Activated CD4-positive, CD25-positive, alpha-beta regulatory T cell (primary cell): ENCODE results near the gene C3.

Experiments
- DNase-seq, 4 experiments: peaks; one replicate each; lab custom pipeline; 2025; lab: John Stamatoyannopoulos, UW

Gene C3

GRCh38 chr19:6744381-6745301, 24.2 kb upstream of the C3 start:
- no peak for DNase-seq

GRCh38 chr19:6743714-6744380, 23.4 kb upstream of the C3 start:
- DNase-seq = no peak

- no peak for DNase-seq
Observed at GRCh38 chr19:6743066-6743465, 22.6 kb upstream of the C3 start.

- DNase-seq = no peak
Observed at GRCh38 chr19:6740589-6741343, 20.3 kb upstream of the C3 start.

- DNase-seq = no peak
Observed at GRCh38 chr19:6739883-6740588, 19.6 kb upstream of the C3 start.

- DNase-seq = peak; percentile 64 to 71 (median 68)
Observed at GRCh38 chr19:6739390-6739882, 19.0 kb upstream of the C3 start, which contains the start of gene TRIP10. Gene TRIP10, plus strand, starts transcription at chr19:6739680. Its CDS starts 82 bp downstream, at chr19:6739762.

GRCh38 chr19:6738787-6739389, 18.4 kb upstream of the C3 start:
- no peak for DNase-seq

GRCh38 chr19:6737873-6738786, 17.7 kb upstream of the C3 start:
- DNase-seq = peak; percentile 27 to 60 (median 49)

- DNase-seq = peak; percentile 95 to 99 (median 98)
Observed at GRCh38 chr19:6737284-6737872, 16.9 kb upstream of the C3 start, which contains the start of gene GPR108. Gene GPR108, minus strand, starts transcription at chr19:6737580. Its CDS starts 4 bp downstream, at chr19:6737576.

- DNase-seq = no peak
Observed at GRCh38 chr19:6736917-6737283, 16.4 kb upstream of the C3 start.

GRCh38 chr19:6736169-6736916, 15.9 kb upstream of the C3 start:
- peak; percentile 35 to 45 (median 41) for DNase-seq

- no peak for DNase-seq
Observed at GRCh38 chr19:6735181-6735911, 14.9 kb upstream of the C3 start.

- no peak for DNase-seq
Observed at GRCh38 chr19:6734096-6734696, 13.7 kb upstream of the C3 start.

GRCh38 chr19:6733338-6734095, 13.1 kb upstream of the C3 start:
- no peak for DNase-seq

- no peak for DNase-seq
Observed at GRCh38 chr19:6732803-6733337, 12.4 kb upstream of the C3 start.

- no peak for DNase-seq
Observed at GRCh38 chr19:6731822-6732221, 11.4 kb upstream of the C3 start.
